Tongue (tissue), 2 donors: ENCODE results near the gene MAP3K8. TPM values are rescaled to one million over a fixed set of nuclear protein-coding genes. Genes with fewer than 3 reads are reported as not detected.
"Not testable (repeated sequence)": the region's sequence is repeated elsewhere in the genome, so short reads cannot be mapped to it uniquely, and the experiment has no call there.

Source experiments
- DNase-seq: peaks from one replicate; pipeline ENCODE4 v3.0.0-alpha.2; 2015
- total RNA-seq: library from RNA; depleted of rRNA; stranded (reverse); fragments of >200 nt; gene quantifications from one replicate; pipeline ENCODE4 v1.2.3, GENCODE V29; 2014

MAP3K8 gene
- total RNA-seq, 1 donor from 2014 or later = 10.8 TPM

DNA sequence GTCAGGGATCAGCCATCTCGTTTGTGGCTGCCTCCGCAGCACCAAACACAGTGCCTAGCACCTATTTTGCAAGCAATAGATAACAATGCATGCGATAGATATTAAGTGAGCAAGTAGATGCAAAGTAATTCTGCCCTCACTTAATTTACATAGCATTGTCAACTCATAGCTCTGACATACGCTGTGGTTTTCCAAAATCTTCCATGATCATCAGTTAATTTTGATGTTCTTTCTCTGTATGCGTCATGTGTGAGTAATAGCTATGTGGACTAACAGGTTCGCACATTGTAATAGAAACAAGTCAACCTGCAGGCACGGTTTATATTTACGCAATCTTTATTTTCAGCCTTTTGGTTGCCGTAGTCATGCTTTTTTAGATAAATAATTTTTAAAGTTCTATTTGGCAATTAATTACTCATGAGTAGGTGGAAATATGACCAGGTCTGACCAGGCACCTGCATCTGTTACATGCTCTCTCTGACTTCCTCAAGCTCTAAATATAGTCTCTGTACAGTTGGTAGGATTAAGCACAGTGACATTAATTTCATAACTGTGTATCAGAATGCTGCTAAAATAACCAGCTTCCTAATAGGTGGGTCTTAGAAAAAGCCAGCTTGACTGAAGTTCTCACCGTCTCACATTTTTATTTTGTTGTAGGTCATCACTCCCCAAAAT lies 13.3 kb downstream of the MAP3K8 start:
- DNase-seq = no peak

DNA sequence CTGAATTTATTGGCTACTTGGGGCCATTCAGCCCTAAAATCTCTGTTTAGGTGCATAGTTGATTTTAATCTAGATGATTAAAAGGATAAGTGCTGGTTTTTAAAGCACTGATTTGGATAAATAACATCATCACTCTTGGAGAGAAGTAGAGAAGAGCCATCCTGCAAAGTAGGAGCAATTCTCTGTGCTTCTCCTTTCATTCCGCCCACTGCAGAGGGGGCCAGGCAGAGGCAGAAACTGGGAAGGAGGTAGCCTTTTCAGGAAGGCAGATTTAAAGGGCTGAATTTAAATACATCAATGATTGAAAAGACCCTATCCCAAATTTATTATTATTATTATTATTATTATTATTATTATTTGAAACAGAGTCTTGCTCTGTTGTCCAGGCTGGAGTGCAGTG lies 14.1 kb downstream of the MAP3K8 start:
- DNase-seq = no peak

DNA sequence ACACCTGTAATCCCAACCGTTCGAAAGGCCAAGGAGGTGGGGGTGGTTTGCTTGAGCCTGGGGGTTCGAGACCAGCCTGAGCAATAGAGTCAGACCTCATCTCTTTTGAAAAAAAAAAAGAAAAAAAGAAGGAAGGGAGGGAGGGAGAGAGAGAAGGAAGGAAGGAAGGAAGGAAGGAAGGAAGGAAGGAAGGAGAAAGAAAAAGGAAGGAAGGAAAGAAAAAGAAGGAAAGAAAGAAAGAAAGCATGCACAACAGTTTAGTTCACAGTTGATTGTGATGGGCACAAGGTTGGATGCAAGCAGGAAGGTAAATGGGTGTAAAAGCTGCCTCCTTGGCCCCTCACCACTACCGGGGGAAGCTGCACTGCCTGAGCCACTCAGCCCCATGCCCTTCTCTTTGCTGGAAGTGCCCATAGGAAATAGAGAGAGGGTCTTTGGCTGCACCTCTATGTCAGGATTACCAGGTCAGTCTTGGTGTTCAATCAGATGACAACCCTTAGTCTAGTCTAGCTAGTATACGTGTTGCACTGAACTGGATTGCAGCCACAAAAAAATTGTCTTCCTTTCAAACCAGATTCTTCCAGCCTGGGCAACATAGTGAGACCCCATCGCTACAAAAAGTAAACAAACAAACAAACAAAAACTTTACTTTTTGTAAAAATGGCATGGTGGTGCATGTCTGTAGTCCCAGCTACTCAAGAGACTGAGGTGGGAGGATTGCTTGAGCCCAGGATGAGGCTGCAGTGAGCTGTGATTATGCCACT lies 20.0 kb downstream of the MAP3K8 start:
- no peak for DNase-seq

DNA sequence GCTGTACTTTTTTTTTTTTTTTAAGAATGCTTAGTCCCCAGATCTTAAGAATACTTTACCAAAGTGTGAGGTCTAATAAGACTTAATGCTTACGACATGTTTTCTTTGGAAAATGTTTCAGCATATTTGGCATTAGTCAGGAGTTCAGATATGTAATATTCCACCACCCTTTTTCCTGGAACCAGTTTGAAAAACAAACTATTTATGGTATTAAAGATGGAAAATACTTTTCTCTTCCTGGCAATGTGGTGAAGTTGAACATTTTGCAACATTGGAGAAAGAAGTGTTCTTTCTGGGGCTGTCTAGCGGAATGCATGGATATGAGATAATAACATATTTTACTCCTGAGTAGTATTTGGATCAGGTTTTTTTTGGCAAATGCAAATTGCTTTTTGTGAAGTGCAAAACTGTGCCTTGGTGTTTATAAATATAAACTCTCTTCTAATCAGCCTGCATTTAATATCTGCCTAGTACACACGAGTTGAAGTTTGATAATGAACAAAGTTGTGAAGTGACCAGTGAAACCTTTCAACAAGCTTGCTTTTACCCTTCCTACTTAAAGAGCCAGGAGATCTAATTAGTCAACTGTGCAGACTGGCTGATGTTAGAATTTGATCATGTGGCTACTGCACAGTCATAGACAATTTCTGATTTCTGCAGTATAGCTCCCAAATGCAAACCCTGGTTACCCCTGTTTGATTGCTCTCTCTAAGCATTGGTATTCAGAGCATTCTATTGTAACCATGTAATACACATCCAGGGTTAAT lies 20.9 kb downstream of the MAP3K8 start:
- peak; percentile 43 for DNase-seq

DNA sequence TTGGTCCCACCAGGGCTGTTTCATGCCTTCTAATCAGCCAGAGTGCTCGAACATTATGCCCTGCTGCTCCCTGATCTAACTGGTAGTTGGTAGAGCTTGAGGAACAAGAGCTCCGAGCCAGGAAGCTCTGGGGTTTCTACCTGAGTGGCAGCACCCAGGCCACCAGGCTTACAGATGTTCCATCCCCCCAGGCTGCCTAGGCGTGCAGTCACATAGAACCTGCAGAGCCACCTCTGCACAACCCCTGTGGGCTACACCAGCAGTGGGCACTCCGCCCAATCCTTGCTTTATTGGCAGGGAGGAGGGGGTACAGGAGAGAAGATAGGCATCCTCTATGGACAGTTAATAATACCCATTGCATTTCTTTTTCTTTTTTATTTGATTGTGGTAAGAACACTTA lies 21.8 kb downstream of the MAP3K8 start:
- no peak for DNase-seq

DNA sequence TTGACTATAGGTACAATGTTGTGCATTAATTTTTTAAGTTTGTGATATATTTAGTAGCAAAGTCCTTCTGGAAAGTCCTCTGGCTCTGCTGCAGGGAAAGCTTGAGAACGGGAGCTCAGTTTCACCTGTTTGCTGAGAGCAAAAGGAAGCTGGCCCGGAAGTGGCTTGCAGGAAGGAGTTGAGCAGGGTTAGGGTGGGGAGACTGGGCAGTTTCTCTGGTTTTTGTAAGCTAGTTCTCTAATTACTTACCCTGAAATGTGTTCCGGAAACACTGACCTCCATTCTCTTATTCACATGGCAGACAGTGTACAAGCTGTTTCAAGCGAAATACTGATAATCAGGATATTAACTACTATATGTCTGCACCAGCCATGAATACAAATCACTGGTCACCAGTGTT lies 22.3 kb downstream of the MAP3K8 start:
- no peak for DNase-seq

DNA sequence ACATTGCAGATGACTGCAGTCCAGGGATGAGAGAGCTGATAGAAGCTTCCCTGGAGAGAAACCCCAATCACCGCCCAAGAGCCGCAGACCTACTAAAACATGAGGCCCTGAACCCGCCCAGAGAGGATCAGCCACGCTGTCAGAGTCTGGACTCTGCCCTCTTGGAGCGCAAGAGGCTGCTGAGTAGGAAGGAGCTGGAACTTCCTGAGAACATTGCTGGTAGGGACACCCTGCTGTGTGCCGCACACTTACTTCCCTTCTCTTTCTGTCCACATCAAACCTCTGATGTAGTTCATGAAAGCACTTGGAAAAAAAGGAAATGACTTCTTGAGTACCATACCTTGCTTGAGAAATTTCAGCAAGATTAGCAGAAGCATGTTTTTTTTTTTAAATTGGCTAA lies 25.3 kb downstream of the MAP3K8 start:
- DNase-seq = no peak

DNA sequence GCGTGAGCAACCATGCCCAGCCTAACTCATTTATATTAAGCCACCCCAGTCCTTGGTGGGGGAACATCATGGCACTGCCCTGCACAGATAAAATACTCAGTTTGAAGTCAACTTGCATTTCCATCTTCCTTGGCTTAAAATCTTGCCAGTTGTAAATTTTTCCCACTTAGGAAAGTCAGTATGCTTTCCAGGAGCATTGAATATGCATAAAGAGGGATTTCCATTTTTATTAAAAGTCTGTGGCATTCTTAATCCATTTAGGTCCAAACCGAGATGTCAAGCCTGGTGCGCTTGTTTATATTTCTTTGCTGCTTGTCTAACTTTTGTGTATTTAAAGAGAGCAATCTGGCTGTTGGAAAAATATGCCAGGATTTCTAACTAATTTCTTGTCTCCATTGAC lies 26.1 kb downstream of the MAP3K8 start:
- no peak for DNase-seq

DNA sequence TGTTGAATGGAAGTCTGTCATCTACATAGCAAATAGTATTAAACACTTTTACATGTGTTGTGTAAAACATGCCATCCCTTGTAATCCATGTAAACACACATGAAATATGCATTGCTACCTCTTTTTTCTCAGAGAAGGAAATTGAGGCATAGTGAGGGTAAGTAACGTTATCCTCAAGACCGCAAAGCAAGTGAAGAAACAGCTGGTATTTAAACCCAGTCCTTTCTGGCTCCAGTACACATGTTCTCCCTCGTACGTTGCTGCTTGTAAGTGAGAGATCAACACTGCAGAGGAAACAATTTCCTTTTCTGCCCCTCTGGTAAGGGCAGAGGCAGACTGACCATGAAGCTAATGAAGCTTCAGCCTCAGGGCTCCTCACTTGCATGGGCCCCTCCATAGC lies 28.5 kb downstream of the MAP3K8 start:
- no peak for DNase-seq

DNA sequence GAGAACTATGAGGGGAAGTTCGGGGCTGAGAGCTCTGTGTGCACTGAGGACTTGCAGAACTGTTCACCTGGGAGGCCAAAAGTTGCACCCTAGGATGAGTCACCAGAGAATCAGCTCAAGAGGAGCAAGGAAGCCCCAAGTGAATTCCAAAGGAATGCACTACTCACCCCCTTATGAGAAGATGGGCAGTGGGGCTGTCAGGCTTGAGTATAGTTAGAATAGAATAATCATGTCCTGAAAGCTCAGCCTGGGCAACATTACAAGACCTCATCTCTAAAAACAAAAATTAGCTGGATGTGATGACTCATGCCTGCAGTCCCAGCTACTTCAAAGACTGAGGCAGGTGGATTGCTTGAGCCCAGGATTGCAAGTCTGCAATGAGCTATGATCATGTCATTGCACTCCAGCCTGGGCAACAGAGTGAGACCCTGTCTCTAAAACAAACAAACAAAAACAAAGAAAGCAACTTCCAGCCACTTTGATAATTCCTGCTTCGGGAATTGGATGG lies 30.0 kb downstream of the MAP3K8 start:
- DNase-seq = no peak

DNA sequence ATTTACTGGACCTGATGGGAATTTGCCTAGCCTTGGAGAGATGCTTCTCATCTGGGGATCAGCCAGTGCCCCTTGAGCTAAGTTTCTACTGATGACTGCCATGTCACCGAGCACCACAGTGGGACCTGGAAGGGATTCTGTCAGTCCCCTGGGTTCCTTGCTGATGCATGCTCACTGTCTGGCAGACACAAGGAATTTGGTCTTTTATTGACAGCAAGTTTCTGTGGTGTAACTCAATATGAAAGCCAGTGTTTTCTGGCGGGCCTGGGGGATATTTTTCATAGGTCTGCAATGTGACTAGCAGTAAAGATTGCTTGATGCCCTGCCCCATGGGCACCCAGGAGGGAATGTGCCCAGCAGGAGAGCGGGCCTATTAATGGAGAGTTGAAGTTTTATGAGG lies 30.7 kb downstream of the MAP3K8 start:
- DNase-seq = no peak

DNA sequence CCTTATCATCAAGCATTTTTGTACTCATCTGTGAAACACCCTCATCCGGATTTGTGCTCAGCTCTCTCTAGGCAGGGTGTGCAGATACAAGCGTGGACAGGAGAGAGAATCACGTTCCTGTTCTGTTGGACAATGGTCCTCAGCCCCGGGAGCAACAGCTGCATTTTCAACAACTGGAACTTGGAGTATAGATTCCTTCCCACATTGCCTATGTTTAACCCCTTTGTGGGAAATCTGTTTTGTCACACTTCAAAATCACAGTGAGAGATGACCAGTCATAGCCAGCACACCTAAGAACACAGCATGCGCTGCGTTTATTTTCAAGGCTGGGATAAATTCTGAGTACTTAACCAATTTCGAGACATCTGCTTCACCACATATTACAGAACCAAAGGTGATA lies 32.5 kb downstream of the MAP3K8 start:
- peak; percentile 51 for DNase-seq

DNA sequence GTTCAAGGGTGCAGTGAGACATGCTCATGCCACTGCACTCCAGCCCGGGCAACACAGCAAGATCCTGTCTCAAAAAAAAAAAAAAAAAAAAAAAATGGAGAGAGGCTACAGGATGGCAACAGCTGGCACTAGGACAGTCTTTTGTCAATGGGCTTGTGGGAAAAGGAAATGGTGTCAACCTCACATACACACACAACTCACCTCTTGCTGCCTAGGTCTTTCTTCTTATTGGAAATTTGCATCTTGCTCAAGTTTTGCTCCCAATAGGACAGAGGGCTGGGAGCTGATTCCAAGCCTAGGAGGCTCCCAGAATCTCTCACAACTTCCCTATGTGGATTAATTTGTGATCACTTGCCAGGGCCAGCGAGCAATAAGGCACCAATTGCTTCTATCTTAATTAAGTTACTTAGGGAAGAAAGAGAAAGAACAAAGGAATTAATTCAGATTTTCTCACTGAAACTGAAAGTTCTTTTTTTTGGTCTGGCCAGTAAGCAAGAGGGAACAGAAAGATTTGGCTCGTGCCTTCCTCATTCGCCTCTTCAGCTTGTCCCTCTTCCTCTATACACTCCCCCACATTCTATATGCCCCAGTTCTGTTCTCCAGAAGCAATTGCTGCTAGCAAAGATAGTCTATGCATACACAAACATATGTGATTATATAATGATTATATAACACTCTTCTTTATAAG lies 33.8 kb downstream of the MAP3K8 start:
- no peak for DNase-seq

DNA sequence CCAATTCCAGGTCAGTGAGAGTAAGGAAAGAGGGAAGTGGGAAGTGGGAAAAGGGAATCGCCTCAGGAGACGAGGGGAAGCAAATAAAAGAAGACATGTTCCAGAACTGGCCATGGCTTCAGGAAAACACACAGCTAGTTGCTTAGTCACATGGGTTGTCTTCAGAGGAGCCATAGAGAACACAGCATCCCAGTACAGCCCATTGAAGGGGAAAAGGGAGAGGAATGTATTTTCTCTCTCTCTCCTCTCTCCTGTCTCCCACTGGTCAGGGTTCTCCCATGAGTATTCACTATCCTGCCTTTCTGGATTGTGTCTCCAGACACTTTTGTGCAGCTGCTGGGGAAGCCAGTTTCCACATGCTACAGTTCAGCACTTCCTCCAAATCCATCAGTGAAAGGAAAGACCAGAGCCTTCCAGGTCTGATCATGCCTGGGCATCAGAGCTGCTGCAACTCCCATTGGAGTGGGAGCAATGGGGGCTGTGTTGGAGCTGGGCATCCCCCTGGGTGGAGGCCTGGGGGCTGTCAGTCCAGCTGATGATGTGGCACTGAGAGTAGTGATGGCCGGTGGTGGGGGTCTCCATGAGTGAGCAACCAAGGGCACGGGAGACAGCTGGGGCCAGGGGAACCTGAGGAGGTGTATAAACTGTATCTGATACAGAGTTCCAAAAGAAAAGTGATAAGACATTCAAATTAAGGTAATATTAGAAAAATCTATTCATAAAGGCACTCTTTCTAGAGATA lies 38.6 kb downstream of the MAP3K8 start:
- no peak for DNase-seq

DNA sequence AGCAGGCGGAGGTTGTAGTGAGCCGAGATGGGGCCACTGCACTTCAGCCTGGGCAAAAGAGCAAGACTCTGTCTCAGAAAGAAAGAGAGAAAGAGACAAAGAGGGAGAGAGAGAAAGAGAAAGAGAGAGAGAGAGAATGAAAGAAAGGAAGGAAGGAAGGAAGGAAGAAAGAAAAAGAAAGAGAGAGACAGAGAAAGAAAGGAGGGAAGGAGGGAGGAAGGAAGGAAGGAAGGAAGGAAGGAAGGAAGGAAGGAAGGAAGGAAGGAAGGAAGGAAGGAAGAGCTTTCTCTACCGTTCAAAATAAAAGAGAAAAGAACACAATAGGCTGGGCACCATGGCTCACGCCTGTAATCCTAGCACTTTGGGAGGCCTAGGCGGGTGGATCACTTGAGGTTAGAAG lies 41.5 kb downstream of the MAP3K8 start:
- not testable (repeated sequence) for DNase-seq

DNA sequence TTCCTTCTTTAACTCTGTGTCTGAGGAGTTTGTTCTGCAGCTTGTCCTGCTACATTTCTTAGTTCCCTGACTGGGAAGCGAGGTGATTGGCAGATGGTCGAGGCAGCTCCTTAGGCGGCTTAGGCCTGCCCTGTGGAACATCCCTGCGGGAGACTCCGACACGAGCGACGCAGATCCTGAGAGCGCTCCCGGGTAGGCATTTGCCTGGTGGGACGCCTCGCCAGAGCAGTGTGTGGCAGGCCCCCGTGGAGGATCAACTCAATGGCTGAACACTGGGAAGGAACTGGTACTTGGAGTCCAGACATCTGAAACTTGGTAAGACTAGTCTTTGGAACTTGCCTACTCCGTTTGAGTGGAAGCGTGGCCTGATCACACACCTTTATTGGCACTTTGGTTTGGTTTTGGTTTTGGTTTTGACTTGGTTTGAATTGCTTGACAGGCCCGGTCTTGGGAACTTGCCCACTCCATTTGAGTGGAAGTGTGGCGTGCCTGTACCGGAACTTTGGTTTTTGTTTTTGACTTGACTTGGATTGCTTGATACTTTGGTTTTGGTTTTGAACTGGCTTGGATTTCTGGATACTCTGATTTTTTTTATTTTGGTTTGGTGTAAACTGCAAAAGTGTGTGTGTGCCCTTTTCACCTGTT lies 42.6 kb downstream of the MAP3K8 start:
- DNase-seq = no peak

DNA sequence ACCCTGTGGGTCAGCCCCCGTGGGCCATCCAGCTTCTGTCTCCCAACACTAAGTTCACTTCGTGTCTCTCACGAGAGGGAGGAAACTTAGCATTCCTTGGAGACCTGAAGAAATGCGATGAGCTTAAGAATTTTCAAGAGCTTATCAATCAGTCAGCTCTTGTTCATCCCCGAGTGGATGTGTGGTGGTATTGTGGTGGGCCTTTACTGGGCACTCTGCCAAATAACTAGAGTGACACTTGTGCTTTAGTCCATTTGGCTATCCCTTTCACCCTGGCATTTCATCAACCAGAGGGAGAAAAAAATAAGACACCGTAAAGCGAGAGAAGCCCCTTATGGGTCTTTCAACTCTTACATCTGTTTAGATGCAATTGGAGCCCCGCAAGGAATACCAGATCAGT lies 45.5 kb downstream of the MAP3K8 start:
- peak; percentile 21 for DNase-seq

DNA sequence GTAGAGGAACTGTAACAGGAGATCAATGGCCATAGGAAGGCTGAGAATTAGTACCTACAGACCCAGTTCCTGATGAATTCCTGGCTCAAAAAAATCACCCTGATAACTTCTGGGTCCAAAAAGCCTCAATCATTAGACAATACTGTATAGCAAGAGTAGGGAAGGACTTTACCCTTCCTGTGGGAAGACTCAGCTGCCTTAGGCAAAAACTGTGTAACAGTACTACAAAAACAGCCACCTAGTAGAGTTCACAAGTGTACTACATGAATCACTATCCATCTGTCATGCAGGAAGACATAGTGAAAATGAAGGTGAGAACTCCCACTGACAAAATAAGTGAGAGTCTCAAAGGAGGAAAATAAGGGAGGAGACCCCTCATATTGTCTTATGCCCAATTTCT lies 47.6 kb downstream of the MAP3K8 start:
- DNase-seq = no peak

DNA sequence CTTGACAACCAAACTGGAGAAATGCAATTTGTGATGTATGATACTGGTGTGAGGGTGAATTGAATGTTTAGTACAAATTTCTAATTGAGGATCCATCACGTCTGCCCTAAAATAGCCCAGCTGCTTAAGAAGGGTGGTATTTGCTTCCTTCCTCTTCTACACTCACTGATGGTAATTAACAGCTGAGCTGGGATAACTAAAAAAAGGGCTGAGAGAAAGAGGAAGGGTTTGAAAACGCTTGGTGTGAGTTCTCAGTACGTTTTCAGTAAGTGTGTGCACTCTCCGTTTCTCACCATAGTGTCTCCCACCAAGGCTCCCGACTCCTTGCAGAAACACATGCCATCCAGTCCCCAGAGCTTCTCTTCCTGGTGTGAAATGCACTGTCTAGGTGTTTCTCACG lies 54.3 kb downstream of the MAP3K8 start:
- DNase-seq = peak; percentile 18

DNA sequence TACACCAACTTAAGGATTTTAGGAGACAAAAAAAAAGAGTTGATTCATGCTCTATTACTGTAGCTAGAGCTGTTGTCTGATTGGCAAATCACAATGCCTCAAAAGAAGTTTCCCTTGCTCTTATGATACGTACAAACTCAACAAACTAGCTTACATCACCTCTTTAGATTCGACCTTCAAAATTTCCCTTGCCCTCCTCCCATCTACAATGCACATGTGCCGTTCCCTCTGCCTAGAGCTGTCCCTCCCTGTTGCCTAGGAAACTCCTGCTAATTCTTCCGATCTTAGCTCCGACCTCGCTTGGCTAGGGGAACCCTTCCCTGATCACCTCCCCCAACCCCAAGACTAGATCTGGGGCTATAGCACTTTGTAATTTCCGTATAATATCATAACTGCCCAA lies 55.4 kb downstream of the MAP3K8 start:
- no peak for DNase-seq

DNA sequence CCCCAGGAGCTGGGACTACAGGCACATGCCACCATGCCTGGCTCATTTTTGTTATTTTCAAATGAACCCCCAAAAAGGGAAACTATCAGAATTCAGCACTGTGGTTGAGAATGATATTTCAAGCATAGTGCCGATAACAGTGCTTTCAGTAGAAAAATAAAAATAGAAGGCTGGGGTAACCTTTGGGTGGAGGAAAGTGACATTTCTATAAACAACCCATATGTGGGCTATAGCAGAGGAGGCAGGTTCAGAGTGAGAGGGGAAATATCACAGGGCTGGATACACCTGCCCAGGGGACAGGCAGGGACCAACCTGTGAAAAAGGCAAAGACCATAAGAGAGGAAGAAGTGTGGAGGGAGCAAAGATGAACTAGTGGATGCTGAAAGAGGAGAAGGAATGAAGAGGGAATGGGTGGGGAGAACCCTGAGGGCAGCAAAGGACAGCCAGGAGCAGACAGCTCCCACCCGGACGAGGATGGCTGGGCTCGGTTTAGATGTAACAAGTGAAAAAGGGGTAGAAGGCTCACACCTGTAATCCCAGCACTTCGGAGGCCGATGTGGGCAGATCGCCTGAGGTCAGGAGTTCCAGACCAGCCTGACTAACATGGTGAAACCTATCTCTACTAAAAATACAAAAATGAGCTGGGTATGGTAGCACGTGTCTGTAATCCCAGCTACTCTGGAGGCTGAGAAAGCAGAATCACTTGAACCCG lies 56.5 kb downstream of the MAP3K8 start:
- no peak for DNase-seq
